ENCODE results near the gene MYL12B.
"Not testable (repeated sequence)": the region's sequence is repeated elsewhere in the genome, so short reads cannot be mapped to it uniquely, and the experiment has no call there.

The MYL12B gene

DNA sequence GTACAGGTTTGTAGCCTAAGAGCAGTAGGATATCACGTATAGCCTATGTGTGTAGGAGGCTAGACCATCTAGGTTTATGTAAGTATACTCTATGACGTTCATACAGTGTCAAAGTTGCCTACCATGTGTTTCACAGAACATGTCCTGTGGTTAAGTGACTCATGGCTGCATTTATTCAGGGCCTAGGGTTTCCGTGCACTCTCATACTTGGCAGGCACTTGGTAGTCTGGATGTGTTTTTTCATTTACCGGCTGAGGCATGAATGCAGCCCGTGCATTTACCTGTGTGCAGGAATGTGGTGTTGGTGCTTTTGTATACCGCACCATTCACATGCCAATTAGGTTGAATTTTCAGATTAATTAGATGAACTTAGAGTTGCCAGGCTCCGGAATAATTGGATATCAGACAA lies 43.4 kb downstream of the MYL12B start:
- no peak for DNase-seq

DNA sequence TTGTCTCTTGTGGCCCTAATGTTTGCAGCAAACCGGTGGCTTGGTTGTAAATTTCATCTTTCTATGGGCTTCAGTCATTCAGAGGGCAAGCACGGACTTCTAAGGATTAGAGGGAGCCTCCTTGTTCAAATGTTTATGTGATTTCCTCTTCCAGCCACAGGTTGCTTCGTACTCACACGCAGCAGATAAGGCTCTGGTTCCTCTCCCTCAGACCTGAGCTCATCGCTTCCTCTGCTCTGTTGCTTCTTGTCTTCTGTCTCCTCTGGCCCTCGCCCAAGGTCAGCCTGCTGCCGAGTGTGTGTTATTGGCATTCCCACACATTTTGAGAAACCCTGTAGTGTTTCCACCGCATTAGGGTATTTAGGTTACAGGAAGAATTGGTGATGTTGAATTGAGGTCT lies 44.0 kb downstream of the MYL12B start:
- DNase-seq = peak; percentile 8

GRCh38 chr18:3306391-3306790 lies 44.5 kb downstream of the MYL12B start:
- no peak for DNase-seq

GRCh38 chr18:3313685-3314084 lies 51.8 kb downstream of the MYL12B start:
- DNase-seq = no peak

GRCh38 chr18:3315344-3315743 lies 53.4 kb downstream of the MYL12B start:
- DNase-seq = not testable (repeated sequence)

- no peak for DNase-seq
These were observed 57.5 kb downstream of the MYL12B start for GRCh38 chr18:3319399-3319798.

- DNase-seq = no peak
These were observed 58.0 kb downstream of the MYL12B start for GRCh38 chr18:3319894-3320454.

DNA sequence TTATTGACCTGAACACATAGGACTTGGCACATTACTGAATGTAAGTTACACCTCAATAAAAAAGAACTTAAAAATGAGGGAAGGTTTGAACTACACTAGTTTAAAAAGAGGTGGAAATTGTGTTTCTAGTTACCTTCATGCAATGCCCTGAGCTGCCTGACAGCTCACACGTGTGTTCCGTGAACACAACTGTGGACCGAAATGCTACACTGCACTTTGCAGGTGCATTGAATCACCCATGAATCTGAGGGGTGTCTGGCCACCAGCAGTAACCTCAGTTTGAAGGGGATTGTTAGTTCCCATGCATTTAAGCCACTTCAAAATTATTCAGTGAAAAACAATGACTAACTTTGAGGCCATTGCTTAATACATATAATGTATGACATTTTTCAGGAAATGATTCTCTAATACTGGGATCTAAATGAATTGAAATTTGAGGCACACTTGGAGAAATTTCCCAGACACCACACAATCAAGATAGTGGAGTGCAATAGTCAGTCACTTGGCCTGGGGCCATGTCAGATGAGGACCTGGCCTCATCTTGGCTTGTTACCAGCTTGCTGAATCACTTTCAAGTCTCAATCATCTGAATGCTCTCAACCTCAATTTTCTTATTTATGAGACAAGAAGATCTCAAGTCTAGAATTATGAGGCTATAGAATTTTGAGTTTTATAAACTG lies 59.3 kb downstream of the MYL12B start:
- peak; percentile 66 for DNase-seq

DNA sequence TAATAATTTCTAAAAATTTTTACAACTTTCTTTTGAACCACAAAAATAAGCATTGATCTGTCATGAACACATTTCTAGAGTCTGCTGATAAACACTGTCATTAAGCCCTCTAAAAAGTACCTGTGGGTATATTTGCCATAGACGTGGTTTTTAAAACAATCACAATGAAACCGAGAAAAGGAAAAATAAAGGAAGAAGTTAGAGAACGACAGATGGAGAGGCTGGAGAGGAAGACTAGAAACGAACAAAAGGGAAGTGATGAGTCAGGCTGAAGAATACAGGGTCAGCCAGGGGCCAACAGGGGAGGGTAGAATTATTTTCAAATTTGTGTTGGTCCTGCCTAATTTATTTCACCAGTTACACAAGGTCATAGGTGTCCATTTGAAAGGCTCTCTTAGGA lies 62.0 kb downstream of the MYL12B start:
- DNase-seq = no peak

Measured in NCI-H446 treated with DMSO at 0.1 percent for 48 hours (cell line).